HG03103 (cell line): Measurements from ENCODE around the gene AP3S2.
"Not testable (repeated sequence)": the region's sequence is repeated elsewhere in the genome, so short reads cannot be mapped to it uniquely, and the experiment has no call there.

Experiments
- ATAC-seq: cut with Tn5 transposase; IDR thresholded peaks from one replicate; pipeline ENCODE4 v1.9.1; 2021; ENCODE audit warnings: low read depth; ENCODE audit not compliant: unreplicated experiment

AP3S2 gene

GRCh38 chr15:89803941-89804800 is 89.6 kb downstream of the AP3S2 start:
- ATAC-seq: no peak

- no peak for ATAC-seq
Observed at GRCh38 chr15:89802986-89803824, 90.6 kb downstream of the AP3S2 start.

- no peak for ATAC-seq
Observed at GRCh38 chr15:89802231-89802928, 91.4 kb downstream of the AP3S2 start.

- no peak for ATAC-seq
Observed at GRCh38 chr15:89801471-89802195, 92.2 kb downstream of the AP3S2 start.

- ATAC-seq: no peak
Observed at GRCh38 chr15:89799918-89800498, 93.8 kb downstream of the AP3S2 start.

GRCh38 chr15:89799011-89799911 is 94.5 kb downstream of the AP3S2 start:
- ATAC-seq: no peak

- ATAC-seq: no peak
Observed at GRCh38 chr15:89797678-89798201, 96.1 kb downstream of the AP3S2 start.

GRCh38 chr15:89795996-89796395 is 97.8 kb downstream of the AP3S2 start:
- ATAC-seq: no peak

GRCh38 chr15:89794627-89795241 is 99.1 kb downstream of the AP3S2 start:
- ATAC-seq: no peak

GRCh38 chr15:89792106-89792805 is 101.5 kb downstream of the AP3S2 start:
- ATAC-seq: no peak

- no peak for ATAC-seq
Observed at GRCh38 chr15:89790661-89791060, 103.1 kb downstream of the AP3S2 start.

GRCh38 chr15:89790206-89790605 is 103.6 kb downstream of the AP3S2 start:
- ATAC-seq: no peak

- ATAC-seq: not testable (repeated sequence)
Observed at GRCh38 chr15:89788585-89788984, 105.2 kb downstream of the AP3S2 start.

GRCh38 chr15:89787944-89788343 is 105.8 kb downstream of the AP3S2 start:
- no peak for ATAC-seq

GRCh38 chr15:89785774-89786140 is 108.0 kb downstream of the AP3S2 start:
- no peak for ATAC-seq

GRCh38 chr15:89785064-89785773 is 108.6 kb downstream of the AP3S2 start:
- ATAC-seq: no peak

GRCh38 chr15:89784686-89784960 is 109.2 kb downstream of the AP3S2 start:
- no peak for ATAC-seq
